Measurements from ENCODE around the gene KRR1. TPM values are rescaled to one million over a fixed set of nuclear protein-coding genes. Genes with fewer than 3 reads are reported as not detected.

KRR1 gene
- 73.0 and 73.2 TPM in 2 replicates for total RNA-seq (2022)
- percentile 96 among the genes with signal in this experiment for Bru-seq, nascent RNA
- percentile 96 among the genes with signal in this experiment for BruChase-seq, experiment 1, labeled RNA remaining after a 2-hour chase
- percentile 96 among the genes with signal in this experiment for BruChase-seq, experiment 2, labeled RNA remaining after a 6-hour chase
- long read RNA-seq, full-length matches to known transcripts: 44 of 62 reads
- long read RNA-seq, partial matches to known transcripts: 2 of 62 reads
- long read RNA-seq, other reads (novel, unspliced or antisense): 16 of 62 reads

GRCh38 chr12:75511116-75512048 lies at the start of gene KRR1:
KRR1 (minus strand) TSS chr12:75511609; CDS start chr12:75511597, 12 bp downstream.
- intact Hi-C loops (cut with micrococcal nuclease; ENCODE audit: unreplicated experiment): loop anchor here (1.0 to 5.0 kb wide), 3 partner anchors 121 to 1048 kb away; partner anchors contain the start of genes BBS10, GLIPR1L2 and OSBPL8
- no peaks in the 10 kb centered on the region for H3K4me1 Mint-ChIP-seq (ENCODE audit: low read depth, unreplicated experiment)
- no peak for TF ChIP-seq CTCF (IDR thresholded peaks at IDR 0.05; ENCODE audit: insufficient read depth in 1 of 2, low read depth in 1 of 2, low read length in 1 of 2, severe bottlenecking in 1 of 2, unreplicated experiment in 1 of 2)
- H3K4me3 Mint-ChIP-seq (ENCODE audit: unreplicated experiment): peak within 1 kb of the TSS; percentile 100
- peaks cover 8% of the 10 kb centered on the region for H3K36me3 Mint-ChIP-seq (ENCODE audit: insufficient read depth, unreplicated experiment)
- H3K27ac Mint-ChIP-seq (ENCODE audit: unreplicated experiment): peak within 1 kb of the TSS; percentile 99
- H3K9me3 Mint-ChIP-seq (ENCODE audit: unreplicated experiment): no peaks in the 10 kb centered on the region
- H3K27me3 ChIP-seq (replicated peaks; ENCODE audit: control insufficient read depth, insufficient read depth, low read length): no peaks in the 10 kb centered on the region
- H3K27me3 Mint-ChIP-seq (ENCODE audit: insufficient read depth, unreplicated experiment): no peaks in the 10 kb centered on the region
- 0 out of 2 replicates have a peak, but pooled peaks cover 10% of the 10 kb centered on the region for H3K4me1 ChIP-seq
- peak within 1 kb of the TSS; percentile 77 for H3K4me3 ChIP-seq (ENCODE audit: low read depth, low read length)
- DNase-seq: peak; percentile 92 to 96
- CTCF ChIA-PET: interaction anchor here (0.6 to 1.2 kb wide), 5 partner anchors 27 to 530 kb away, joined by 3 to 8 read pairs (median 3); partner anchors contain the start of gene PHLDA1
- POLR2A ChIA-PET: interaction anchor here (0.6 to 1.3 kb wide), 5 partner anchors 126 to 1048 kb away, joined by 3 to 6 read pairs (median 4); partner anchors contain the start of genes OSBPL8 and PHLDA1
- no peaks in the 10 kb centered on the region for H3K9me3 ChIP-seq
- no peaks in the 10 kb centered on the region for H3K36me3 ChIP-seq (ENCODE audit: control insufficient read depth, insufficient read depth, low read length)
- no TSS peak for BruUV-seq (replicated peaks)

DNA sequence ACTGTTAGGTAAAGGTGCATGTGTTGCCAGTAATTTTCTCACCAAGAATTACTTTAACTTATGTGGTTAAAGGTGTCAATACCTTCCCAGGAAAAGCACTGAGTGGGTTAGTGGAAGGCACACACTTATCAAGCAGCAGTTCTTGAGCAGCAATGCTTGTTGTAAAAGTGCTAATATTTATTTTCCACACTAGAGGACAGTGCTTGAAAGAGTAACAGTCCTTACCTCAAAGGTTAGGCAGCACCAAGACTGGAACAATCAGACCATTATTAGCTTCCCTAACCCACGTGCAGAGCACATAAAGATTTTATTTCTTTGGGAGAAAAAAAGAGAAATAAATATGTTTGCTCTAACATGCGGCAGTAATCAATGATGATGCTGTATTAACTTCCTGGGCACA lies 48.8 kb upstream of the KRR1 start:
- peaks cover 5% of the 10 kb centered on the region for H3K4me1 Mint-ChIP-seq (ENCODE audit: low read depth, unreplicated experiment)
- ChIA-PET CTCF (no interaction called here), POLR2A (no interaction called here)
- no peaks in the 10 kb centered on the region for H3K27me3 ChIP-seq (replicated peaks; ENCODE audit: control insufficient read depth, insufficient read depth, low read length)
- H3K9me3 ChIP-seq: no peaks in the 10 kb centered on the region
- no peak overlapping the region for H3K4me3 ChIP-seq (ENCODE audit: low read depth, low read length)
- H3K36me3 Mint-ChIP-seq (ENCODE audit: insufficient read depth, unreplicated experiment): no peaks in the 10 kb centered on the region
- H3K27ac Mint-ChIP-seq (ENCODE audit: unreplicated experiment): no peak overlapping the region
- no peaks in the 10 kb centered on the region for H3K4me1 ChIP-seq
- no TSS peak for BruUV-seq (replicated peaks)
- intact Hi-C loops (cut with micrococcal nuclease; ENCODE audit: unreplicated experiment): loop anchor here (1.0 to 2.0 kb wide), 3 partner anchors 51 to 477 kb away; partner anchors contain the start of gene PHLDA1
- no peaks in the 10 kb centered on the region for H3K27me3 Mint-ChIP-seq (ENCODE audit: insufficient read depth, unreplicated experiment)
- no peak for DNase-seq
- H3K36me3 ChIP-seq (ENCODE audit: control insufficient read depth, insufficient read depth, low read length): no peaks in the 10 kb centered on the region
- H3K9me3 Mint-ChIP-seq (ENCODE audit: unreplicated experiment): no peaks in the 10 kb centered on the region
- H3K4me3 Mint-ChIP-seq (ENCODE audit: unreplicated experiment): no peak overlapping the region
- TF ChIP-seq CTCF (IDR thresholded peaks at IDR 0.05; ENCODE audit: insufficient read depth in 1 of 2, low read depth in 1 of 2, low read length in 1 of 2, severe bottlenecking in 1 of 2, unreplicated experiment in 1 of 2): peak in 1 of 2 experiments; percentile 50

DNA sequence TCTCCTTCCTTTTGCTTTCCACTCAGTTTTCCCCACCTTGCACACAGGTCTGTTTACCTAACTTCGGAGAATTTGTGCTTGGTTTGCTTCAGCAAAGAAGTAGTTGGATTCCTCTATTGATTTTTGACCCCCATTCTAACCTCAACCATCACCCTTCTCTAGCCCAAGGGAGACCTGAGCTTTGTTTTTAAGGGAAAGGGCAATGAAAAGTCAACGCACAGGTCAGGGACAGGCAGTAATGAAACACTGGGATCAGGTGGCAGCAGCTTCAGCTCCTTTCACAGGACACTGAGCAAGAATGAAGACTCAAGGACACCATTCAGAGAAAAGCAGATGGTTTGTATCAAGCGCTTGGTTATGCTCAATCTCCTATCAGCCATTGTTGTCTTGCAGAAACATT lies 46.9 kb upstream of the KRR1 start:
- no peaks in the 10 kb centered on the region for H3K36me3 ChIP-seq (ENCODE audit: control insufficient read depth, insufficient read depth, low read length)
- Mint-ChIP-seq H3K9me3 (ENCODE audit: unreplicated experiment) (no peaks in the 10 kb centered on the region), H3K4me3 (ENCODE audit: unreplicated experiment) (no peak overlapping the region), H3K4me1 (ENCODE audit: low read depth, unreplicated experiment) (peaks cover 18% of the 10 kb centered on the region), H3K36me3 (ENCODE audit: insufficient read depth, unreplicated experiment) (no peaks in the 10 kb centered on the region), H3K27me3 (ENCODE audit: insufficient read depth, unreplicated experiment) (no peaks in the 10 kb centered on the region), H3K27ac (ENCODE audit: unreplicated experiment) (no peak overlapping the region)
- intact Hi-C loops (cut with micrococcal nuclease; ENCODE audit: unreplicated experiment): no loop called here
- no TSS peak for BruUV-seq (replicated peaks)
- no peaks in the 10 kb centered on the region for H3K9me3 ChIP-seq
- DNase-seq: no peak
- no peak overlapping the region for H3K4me3 ChIP-seq (ENCODE audit: low read depth, low read length)
- H3K27me3 ChIP-seq (replicated peaks; ENCODE audit: control insufficient read depth, insufficient read depth, low read length): no peaks in the 10 kb centered on the region
- peaks cover 15% of the 10 kb centered on the region for H3K4me1 ChIP-seq
- ChIA-PET CTCF (interaction anchor here (0.7 kb wide), 1 partner anchor 30 kb away, joined by 4 read pairs; no protein-coding TSS in a partner anchor), POLR2A (no interaction called here)
- no peak for TF ChIP-seq CTCF (IDR thresholded peaks at IDR 0.05; ENCODE audit: insufficient read depth in 1 of 2, low read depth in 1 of 2, low read length in 1 of 2, severe bottlenecking in 1 of 2, unreplicated experiment in 1 of 2)
